Esophagus muscularis mucosa (tissue), 3 donors: ENCODE measurements around the gene RERE.

Experiments
- POLR2A ChIP-seq: fragments of 450-650 bp; IDR thresholded peaks from one replicate; pipeline ENCODE4 v1.6.1; 2017; ENCODE audit warnings: antibody characterized with exemption, moderate library complexity, mild to moderate bottlenecking, low read depth
- TF ChIP-seq, protein P1 (sequence below), 3 experiments: fragments of 200-600 bp in 2 of 3; fragments of 450-650 bp in 1 of 3; sonication (generic) in 2 of 3; IDR thresholded peaks; one replicate each; pipeline ENCODE4 v1.5.1; 2017 to 2019; ENCODE audit warnings: antibody characterized with exemption in 3 of 3, mild to moderate bottlenecking in 2 of 3, moderate library complexity in 1 of 3

DNA sequence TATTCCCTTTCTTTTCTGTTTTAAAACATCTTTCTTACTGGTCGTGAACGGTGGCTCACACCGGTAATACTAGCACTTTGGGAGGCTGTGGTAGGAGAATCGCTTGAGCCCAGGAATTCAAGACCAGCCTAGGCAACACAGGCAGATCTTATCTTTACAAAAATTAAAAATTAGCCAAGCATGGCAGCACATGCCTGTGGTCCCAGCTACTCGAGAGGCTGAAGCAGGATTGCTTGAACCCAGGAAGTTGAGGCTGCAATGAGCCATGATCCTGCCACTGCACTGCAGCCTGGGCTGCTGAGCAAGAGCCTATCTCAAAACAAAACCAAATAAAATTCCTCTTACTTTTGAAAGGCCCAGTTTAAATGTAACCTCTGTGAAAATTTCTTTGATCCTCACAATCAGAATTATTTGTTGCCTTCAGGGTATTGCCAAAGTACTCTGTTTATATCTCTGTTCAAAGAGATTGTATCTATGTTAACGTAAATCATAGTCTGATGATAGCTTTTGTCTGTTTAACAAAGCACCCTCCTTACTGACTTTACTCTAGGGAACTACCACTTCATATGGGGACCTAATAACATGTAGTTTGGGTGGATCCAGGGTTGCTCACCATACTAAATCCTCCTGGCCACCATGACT lies 71.6 kb downstream of the RERE start:
- no peak for TF ChIP-seq POLR2A
- TF ChIP-seq, protein P1, sequence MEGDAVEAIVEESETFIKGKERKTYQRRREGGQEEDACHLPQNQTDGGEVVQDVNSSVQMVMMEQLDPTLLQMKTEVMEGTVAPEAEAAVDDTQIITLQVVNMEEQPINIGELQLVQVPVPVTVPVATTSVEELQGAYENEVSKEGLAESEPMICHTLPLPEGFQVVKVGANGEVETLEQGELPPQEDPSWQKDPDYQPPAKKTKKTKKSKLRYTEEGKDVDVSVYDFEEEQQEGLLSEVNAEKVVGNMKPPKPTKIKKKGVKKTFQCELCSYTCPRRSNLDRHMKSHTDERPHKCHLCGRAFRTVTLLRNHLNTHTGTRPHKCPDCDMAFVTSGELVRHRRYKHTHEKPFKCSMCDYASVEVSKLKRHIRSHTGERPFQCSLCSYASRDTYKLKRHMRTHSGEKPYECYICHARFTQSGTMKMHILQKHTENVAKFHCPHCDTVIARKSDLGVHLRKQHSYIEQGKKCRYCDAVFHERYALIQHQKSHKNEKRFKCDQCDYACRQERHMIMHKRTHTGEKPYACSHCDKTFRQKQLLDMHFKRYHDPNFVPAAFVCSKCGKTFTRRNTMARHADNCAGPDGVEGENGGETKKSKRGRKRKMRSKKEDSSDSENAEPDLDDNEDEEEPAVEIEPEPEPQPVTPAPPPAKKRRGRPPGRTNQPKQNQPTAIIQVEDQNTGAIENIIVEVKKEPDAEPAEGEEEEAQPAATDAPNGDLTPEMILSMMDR (IDR thresholded peaks at IDR 0.05) = no peak
